CD14-positive monocyte (primary cell): ENCODE results near the gene SGPL1. TPM values are rescaled to one million over a fixed set of nuclear protein-coding genes. Genes with fewer than 3 reads are reported as not detected.

ENCODE experiments used
- DNase-seq, 3 donors: peaks; one replicate each; pipeline ENCODE4 v3.0.0-alpha.2; 2011 to 2022
- H2AFZ ChIP-seq: 2 replicates; pipeline ENCODE4 v1.6.0; 2012; ENCODE audit warnings: mild to moderate bottlenecking, low read depth, low read length, inconsistent platforms; ENCODE audit not compliant: insufficient read depth, poor library complexity, severe bottlenecking
- H3K27ac ChIP-seq, 2 donors: 1 replicate in 1 of 2; 2 replicates in 1 of 2; pipeline ENCODE4 v1.5.1; 2012 to 2013; ENCODE audit warnings: low read length in 2 of 2, control low read depth in 1 of 2, inconsistent platforms in 1 of 2, low read depth in 1 of 2, mild to moderate bottlenecking in 1 of 2
- H3K27me3 ChIP-seq, 2 donors: one replicate each; pipeline versions ENCODE4 v1.6.0 to v1.6.1; 2011 to 2013; ENCODE audit warnings: low read length in 2 of 2; ENCODE audit not compliant: control insufficient read depth in 2 of 2, insufficient read depth in 2 of 2
- H3K36me3 ChIP-seq, 2 donors: replicated peaks in 1 of 2; 1 replicate in 1 of 2; 2 replicates in 1 of 2; pipeline versions ENCODE4 v1.5.1 to v1.6.1; 2012 to 2013; ENCODE audit warnings: low read length in 2 of 2, control low read depth in 1 of 2, inconsistent platforms in 1 of 2, mild to moderate bottlenecking in 1 of 2; ENCODE audit not compliant: insufficient read depth in 2 of 2, control insufficient read depth in 1 of 2
- H3K4me1 ChIP-seq, 2 donors: 1 replicate in 1 of 2; 2 replicates in 1 of 2; pipeline versions ENCODE4 v1.5.1 to v1.6.1; 2012 to 2013; ENCODE audit warnings: low read length in 2 of 2, control low read depth in 1 of 2, inconsistent platforms in 1 of 2, mild to moderate bottlenecking in 1 of 2, moderate library complexity in 1 of 2; ENCODE audit not compliant: insufficient read depth in 2 of 2, control insufficient read depth in 1 of 2
- H3K4me2 ChIP-seq: replicated peaks from 2 replicates; pipeline ENCODE3; 2012; ENCODE audit warnings: low read length, moderate library complexity, mild to moderate bottlenecking; ENCODE audit not compliant: poor library complexity, severe bottlenecking; ENCODE audit errors: extremely low read depth
- H3K4me3 ChIP-seq, 3 experiments: fragments of 200-600 bp in 1 of 3; sonication (generic) in 1 of 3; replicated peaks in 1 of 3; 1 replicate in 2 of 3; 2 replicates in 1 of 3; pipeline ENCODE4 v1.5.1; 2011 to 2013; ENCODE audit warnings: low read length in 3 of 3, mild to moderate bottlenecking in 3 of 3, control low read depth in 2 of 3, low read depth in 2 of 3, inconsistent platforms in 1 of 3, moderate library complexity in 1 of 3
- H3K79me2 ChIP-seq: 2 replicates; pipeline ENCODE4 v1.6.0; 2012; ENCODE audit warnings: mild to moderate bottlenecking, control low read depth, inconsistent platforms, low read length, moderate library complexity; ENCODE audit not compliant: insufficient read depth
- H3K9ac ChIP-seq: 2 replicates; pipeline ENCODE4 v1.6.0; 2017; ENCODE audit warnings: low read length, mild to moderate bottlenecking; ENCODE audit not compliant: insufficient read depth, poor library complexity, severe bottlenecking
- H3K9me3 ChIP-seq, 2 donors: replicated peaks in 1 of 2; 1 replicate in 1 of 2; 2 replicates in 1 of 2; pipeline versions ENCODE4 v1.5.1 to v1.6.1; 2012 to 2013; ENCODE audit warnings: low read length in 2 of 2, control low read depth in 1 of 2; ENCODE audit not compliant: control insufficient read depth in 1 of 2, insufficient read depth in 1 of 2
- H4K20me1 ChIP-seq: 2 replicates; pipeline ENCODE4 v1.6.0; 2012; ENCODE audit warnings: mild to moderate bottlenecking, low read length, control low read depth, moderate library complexity; ENCODE audit not compliant: insufficient read depth
- H3K27ac Mint-ChIP-seq, 7 donors: one replicate each; pipeline ENCODE4 v1.8.0; 2020; ENCODE audit warnings: mild to moderate bottlenecking in 7 of 7, mixed read lengths in 7 of 7, moderate library complexity in 6 of 7, inconsistent platforms in 2 of 7
- H3K27me3 Mint-ChIP-seq, 3 donors: one replicate each; pipeline ENCODE4 v1.8.0; 2021 to 2022; ENCODE audit warnings: low read depth in 3 of 3, mild to moderate bottlenecking in 3 of 3, mixed read lengths in 3 of 3, moderate library complexity in 3 of 3, inconsistent platforms in 1 of 3
- H3K36me3 Mint-ChIP-seq, 2 donors: one replicate each; pipeline ENCODE4 v1.8.0; 2020; ENCODE audit warnings: mixed read lengths in 2 of 2, inconsistent platforms in 1 of 2, mild to moderate bottlenecking in 1 of 2
- H3K4me1 Mint-ChIP-seq: one replicate; pipeline ENCODE4 v1.8.0; 2020; ENCODE audit warnings: mild to moderate bottlenecking, mixed read lengths
- H3K4me3 Mint-ChIP-seq, 2 donors: one replicate each; pipeline ENCODE4 v1.8.0; 2020; ENCODE audit warnings: mild to moderate bottlenecking in 2 of 2, mixed read lengths in 2 of 2, moderate library complexity in 1 of 2
- H3K9me3 Mint-ChIP-seq, 7 donors: one replicate each; pipeline ENCODE4 v1.8.0; 2020 to 2022; ENCODE audit warnings: mixed read lengths in 7 of 7, mild to moderate bottlenecking in 6 of 7, moderate library complexity in 6 of 7, inconsistent platforms in 2 of 7
- CTCF ChIP-seq: fragments of 200-600 bp; IDR thresholded peaks from one replicate; pipeline ENCODE4 v1.8.0; 2022; ENCODE audit warnings: antibody characterized with exemption, mild to moderate bottlenecking
- WGBS: methylation state at CpG from one replicate; pipeline ENCODE4 v1.1.5; 2013; ENCODE audit warnings: missing lambda C conversion rate; ENCODE audit not compliant: insufficient coverage; 5-methylcytosine and 5-hydroxymethylcytosine counted together
- intact Hi-C, 2 donors: fragments of 100-400 bp; cut with micrococcal nuclease; formaldehyde crosslinking; loops; one replicate each; pipeline versions ENCODE4 v1.15.0 to v1.15.1; 2023
- polyA plus RNA-seq, 3 donors: library from polyadenylated mRNA; depleted of rRNA in 1 of 3; unstranded in 2 of 3; stranded (reverse) in 1 of 3; fragments of 300-500 nt in 2 of 3; fragments of >200 nt in 1 of 3; fragmentation: Illumina TruSeq in 2 of 3; gene quantifications; 1 replicate in 2 of 3; 2 replicates in 1 of 3; pipeline ENCODE4 v1.2.3, GENCODE V29; 2012 to 2021

SGPL1 gene
- polyA plus RNA-seq, 3 donors, result 16.6 to 26.8 (median 26.1) TPM

- no peak overlapping the region for H3K4me3 Mint-ChIP-seq
- no peak for DNase-seq
- no peaks in the 10 kb centered on the region for H3K4me1 Mint-ChIP-seq
- H3K9me3 Mint-ChIP-seq, result no peaks in the 10 kb centered on the region
- H3K27me3 Mint-ChIP-seq, result peaks cover 2 to 13% (median 5%) of the 10 kb centered on the region in 3 donors
- Histone ChIP-seq H3K36me3 (no peaks in the 10 kb centered on the region), H3K4me3 (no peak overlapping the region), H2AFZ (no peak overlapping the region), H3K9ac (no peak overlapping the region), H3K79me2 (no peaks in the 10 kb centered on the region), H3K27ac (no peak overlapping the region), H4K20me1 (no peaks in the 10 kb centered on the region), H3K4me1 (no peaks in the 10 kb centered on the region), H3K4me2 (no peak overlapping the region), H3K9me3 (no peaks in the 10 kb centered on the region), H3K27me3 (no peaks in the 10 kb centered on the region)
- TF ChIP-seq CTCF, result no peak
- H3K27ac Mint-ChIP-seq, result no peak overlapping the region
- 96% methylated on average over 4 of the region's 5 CpGs for WGBS
- H3K36me3 Mint-ChIP-seq, result no peaks in the 10 kb centered on the region
- intact Hi-C loops, result no loop called here
Observed at GRCh38 chr10:70902661-70903261, 87.0 kb downstream of the SGPL1 start.

GRCh38 chr10:70903262-70903921, 87.6 kb downstream of the SGPL1 start:
- Mint-ChIP-seq H3K4me3 (no peak overlapping the region), H3K36me3 (no peaks in the 10 kb centered on the region), H3K27ac (no peak overlapping the region), H3K4me1 (no peaks in the 10 kb centered on the region), H3K27me3 (peaks cover 5 to 13% (median 5%) of the 10 kb centered on the region in 3 donors), H3K9me3 (no peaks in the 10 kb centered on the region)
- Histone ChIP-seq H4K20me1 (no peaks in the 10 kb centered on the region), H2AFZ (no peak overlapping the region), H3K79me2 (no peaks in the 10 kb centered on the region), H3K27ac (no peak overlapping the region), H3K27me3 (no peaks in the 10 kb centered on the region), H3K4me1 (no peaks in the 10 kb centered on the region), H3K4me3 (no peak overlapping the region), H3K36me3 (no peaks in the 10 kb centered on the region), H3K9ac (no peak overlapping the region), H3K4me2 (no peak overlapping the region), H3K9me3 (no peaks in the 10 kb centered on the region)
- intact Hi-C loops, result no loop called here
- peak; percentile 88 for TF ChIP-seq CTCF
- peak; percentile 10 to 32 (median 11) for DNase-seq
- WGBS, result 65% methylated on average over 14 of the region's 14 CpGs
